HG03457 (cell line): Measurements from ENCODE around the gene TMEM161B.
"Not testable (repeated sequence)": the region's sequence is repeated elsewhere in the genome, so short reads cannot be mapped to it uniquely, and the experiment has no call there.

Experiments
- ATAC-seq: cut with Tn5 transposase; IDR thresholded peaks from one replicate; pipeline ENCODE4 v1.9.1; 2021; ENCODE audit warnings: moderate number of reproducible peaks; ENCODE audit not compliant: unreplicated experiment

TMEM161B gene

DNA sequence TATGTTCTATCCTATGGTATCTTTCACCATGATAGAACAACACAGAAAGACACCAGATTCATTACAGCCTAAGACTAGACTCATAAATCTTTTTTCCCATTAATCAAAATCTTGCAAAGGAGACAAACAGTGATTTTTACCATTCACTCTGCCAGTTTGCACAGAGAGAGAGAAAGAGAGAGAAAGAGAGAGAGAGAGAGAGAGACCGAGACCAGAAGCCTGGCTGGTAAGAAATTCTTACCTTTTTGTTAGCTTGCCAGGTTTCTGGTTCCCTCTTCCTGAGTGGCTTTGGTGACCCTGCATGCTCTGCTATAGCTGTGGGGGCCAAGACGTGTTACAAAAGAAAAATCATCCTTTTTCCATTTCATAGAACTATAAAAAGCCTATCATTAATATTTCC, 18.6 kb downstream of the TMEM161B start:
- no peak for ATAC-seq

DNA sequence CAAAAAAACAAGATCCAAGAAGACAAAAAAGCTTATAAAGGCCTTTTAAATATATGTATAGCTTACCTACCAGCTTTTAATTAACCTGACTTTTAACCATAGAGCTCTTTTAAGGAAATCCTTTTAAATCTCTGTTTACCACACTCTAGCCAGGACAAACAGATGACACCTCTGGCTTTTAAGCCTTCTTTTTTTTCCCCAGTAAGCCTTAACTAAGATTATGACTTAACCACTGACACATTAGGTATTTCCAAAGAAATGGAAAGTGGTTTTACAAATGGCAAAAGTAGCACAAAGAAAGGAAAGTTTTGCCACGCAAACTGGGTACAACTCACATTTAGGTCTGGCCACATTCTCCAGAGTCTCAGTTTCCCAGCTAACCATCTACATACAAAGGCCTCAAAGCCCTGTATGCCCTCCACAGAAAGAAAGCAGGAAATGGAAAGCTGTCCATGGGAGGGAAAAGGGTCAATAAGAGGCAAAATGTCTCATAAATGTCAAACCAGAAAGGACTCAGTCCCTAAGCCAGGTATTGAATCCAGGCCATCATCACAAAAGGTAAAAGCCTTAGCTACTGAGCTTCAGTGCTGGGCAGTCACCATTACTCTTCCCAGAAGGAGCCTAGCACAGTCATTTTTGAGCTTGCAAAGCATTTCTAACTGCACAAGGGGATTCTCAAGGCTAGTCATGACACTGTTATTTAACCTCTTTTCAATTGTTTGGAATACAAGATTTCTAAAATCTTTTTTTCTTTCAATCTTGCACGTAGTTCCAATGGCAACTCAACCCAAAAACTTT, 19.7 kb downstream of the TMEM161B start:
- no peak for ATAC-seq

DNA sequence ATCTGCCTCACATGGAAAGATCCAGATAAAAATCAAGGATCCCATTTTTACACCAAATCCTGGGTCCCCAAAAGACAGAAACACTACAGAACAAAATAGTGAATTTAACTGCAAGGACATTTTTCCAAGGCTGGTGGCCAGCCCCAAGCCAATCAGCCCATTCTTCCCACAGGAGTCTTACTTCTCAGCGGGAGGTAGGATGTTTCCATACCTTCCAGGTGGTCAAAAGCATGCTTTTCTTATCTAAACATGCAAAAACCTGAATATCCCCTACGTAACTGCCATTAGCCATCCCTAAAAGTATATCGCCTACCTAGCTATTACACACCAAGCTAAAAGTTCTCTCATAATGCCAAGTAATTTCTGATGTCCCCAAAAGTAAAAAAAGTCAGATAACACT, 20.6 kb downstream of the TMEM161B start:
- no peak for ATAC-seq

DNA sequence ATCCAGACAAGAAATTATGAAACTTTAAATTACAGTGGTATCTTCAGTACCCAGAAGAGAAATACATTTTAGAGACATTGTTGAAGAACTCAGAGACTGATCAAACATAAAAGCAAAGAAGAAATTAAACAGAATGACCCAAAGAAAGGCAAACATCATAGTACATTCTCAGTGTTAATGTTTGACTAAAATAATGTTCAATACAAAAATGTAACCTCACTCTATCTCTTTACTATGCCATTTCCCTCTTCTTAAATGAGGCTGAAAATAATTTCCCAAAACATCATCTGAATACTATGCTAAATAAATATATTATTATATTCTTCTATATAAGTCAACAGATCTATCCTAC, 22.8 kb downstream of the TMEM161B start:
- no peak for ATAC-seq

DNA sequence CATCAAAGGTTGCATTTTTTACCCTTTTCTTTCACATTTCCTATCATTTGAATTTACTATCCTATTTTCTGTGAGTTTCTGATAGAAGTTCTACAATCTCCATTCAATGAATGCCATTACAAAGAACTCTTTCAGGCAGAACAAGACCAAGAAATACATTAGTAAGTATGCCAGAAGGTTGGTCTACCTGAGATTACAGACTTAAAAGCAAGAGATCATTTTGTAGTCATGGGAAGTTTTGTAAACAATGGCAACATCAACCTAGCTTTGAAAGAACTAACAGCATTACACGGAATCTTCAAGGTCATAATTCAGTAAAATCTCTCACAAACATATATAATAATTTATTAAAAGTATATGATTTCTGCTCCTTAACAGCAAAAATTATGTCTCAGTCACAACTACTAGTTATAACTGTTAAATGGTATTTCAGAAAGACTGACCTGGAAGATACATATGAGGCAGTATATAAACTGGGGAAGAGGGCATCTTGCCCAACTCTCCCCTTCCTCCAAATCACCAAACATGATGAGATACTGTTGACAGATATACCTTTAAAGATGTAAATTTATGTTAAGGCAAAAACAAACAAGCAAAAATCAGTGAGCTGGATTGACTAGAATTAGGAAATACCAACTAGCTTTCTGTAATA, 23.3 kb downstream of the TMEM161B start:
- ATAC-seq = no peak

DNA sequence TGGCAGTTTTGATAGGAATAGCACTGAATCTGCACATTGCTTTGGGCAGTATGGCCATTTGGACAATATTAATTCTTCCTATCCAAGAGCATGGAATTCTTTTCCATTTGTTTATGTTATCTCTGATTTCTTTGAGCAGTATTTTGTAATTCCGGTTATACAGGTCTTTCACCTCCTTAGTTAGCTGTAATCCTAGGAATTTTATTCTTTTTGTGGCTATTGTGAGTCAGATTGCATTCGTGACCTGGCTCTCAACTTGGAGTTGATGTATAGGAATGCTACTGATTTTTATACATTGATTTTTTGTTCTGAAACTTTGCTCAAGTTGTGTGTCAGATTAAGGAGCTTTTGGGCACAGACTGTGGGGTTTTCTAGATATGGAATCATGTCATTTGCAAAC, 24.0 kb downstream of the TMEM161B start:
- no peak for ATAC-seq

DNA sequence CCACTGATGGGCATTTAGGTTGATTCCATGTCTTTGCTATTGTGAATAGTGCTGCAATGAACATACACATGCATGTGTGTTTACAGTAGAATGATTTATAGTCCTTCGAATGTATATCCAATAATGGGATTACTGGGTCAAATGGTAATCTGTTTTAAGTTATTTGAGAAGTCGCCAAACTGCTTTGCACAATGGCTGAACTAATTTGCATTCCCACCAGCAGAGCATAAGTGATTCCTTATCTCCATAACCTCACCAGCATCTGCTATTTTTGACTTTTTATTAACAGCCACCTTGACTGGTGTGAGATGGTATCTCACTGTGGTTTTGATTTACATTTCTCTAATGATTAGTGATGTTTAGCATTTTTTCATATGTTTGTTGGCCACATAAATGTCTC, 25.2 kb downstream of the TMEM161B start:
- ATAC-seq = not testable (repeated sequence)

DNA sequence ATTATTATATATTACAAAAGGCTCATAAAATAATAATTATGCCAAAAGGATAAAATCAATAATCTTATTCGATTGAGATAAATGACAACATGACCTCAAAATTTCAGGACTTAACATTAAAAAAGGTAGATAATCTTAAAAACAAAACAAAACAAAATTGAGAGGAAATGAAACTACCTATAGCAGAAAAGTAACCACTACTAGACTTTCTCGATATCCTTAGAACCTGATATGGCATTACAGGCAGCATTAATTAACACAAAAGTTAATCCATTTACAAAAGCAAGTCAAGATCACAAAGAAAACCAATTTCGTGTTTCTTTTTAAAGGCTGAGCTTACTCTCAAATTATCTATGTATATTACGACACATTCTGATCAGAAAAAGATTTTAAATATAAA, 29.9 kb downstream of the TMEM161B start:
- no peak for ATAC-seq

DNA sequence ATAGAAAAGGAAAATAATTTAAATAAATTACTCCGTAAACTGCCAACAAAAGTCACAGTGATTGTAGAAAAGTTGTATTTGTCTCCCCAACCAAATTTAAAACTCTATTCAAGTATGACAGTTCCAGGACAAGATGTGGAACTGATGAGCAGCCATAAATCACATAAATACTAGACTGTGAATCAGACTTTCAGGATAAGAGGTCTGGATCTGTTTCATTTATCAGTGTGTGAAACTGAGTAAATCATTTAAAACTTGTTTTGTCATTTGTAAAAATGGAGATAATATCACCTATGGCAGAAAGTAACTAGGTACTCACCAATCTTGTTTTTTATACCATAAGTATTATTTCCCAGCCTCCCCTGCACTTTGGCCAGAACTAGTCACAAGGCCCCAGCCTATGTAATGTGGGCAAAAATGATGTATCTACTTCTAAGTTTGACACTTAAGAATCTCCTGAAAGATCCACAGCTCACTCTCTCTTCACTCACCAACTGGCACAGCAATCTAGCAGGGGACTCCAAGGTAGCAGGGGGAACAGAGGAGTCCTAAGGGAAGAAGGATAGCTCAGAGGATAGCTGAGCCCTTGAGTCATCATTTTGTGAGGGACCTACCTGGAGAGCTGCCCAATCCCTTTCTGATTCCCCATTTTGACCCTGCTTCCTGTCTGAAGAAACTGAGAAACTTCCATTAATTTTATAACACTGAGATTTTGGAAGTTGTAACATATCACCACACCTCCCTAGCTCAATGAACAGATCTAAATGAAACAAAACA, 31.6 kb downstream of the TMEM161B start:
- no peak for ATAC-seq

DNA sequence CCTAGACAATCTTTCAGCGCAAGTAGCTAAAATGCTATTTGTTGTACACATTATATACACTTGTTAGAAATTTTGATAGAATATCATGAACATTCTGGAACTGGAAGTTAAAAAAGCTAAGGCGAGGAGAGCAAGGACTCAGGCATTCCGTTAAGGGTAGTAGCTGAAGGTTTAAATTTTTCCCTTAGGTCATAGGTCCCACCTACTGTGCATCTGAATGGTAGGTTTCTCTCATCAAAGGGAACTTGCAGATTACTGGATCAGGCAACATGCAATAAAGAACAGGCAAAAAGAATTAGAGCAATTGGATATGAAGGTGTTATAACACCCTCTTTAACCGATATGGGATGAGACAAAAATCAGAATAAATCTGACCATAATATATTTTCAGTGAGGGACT, 32.8 kb downstream of the TMEM161B start:
- ATAC-seq = no peak

DNA sequence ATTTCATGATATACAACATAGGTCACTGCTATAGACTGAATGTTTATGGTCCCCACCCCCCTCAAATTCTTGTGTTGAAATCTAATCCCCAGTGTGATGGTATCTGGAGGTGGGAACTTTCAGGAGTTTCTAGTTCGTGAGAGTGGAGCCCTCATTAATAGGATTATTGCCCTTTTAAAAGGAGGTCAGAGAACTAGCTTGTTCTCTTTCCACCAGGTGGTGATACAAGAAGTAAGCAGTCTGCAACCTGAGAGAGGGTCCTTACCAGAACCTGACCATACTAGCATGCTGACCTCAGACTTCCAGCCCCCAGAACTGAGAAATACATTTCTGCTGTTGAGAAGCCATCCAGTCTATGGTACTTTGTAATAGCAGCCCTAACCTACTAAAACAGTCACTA, 33.3 kb downstream of the TMEM161B start:
- ATAC-seq = no peak

DNA sequence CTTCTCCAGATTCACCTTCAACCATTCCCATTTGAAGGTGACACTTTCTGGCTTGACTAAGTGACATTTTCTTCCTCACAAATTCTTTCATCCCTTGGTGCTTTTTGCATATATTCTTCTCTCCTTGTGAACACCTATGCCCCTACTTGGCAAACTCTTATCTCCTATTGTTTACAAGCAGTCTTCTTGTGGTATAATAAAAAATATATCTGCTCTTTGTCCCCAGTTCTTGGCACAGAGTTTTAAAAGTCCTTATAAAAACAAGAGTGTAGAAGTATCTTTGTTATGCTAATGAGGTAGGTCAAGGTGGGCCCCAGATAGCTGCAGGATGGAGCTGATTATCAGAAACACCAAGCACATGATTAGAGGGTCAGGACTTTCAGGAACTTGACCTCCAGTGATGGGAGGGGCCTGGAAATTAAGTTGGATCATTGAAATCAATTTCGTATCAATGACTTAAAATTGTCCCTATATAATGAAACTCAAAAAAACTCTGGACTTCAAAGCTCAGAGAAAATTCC, 38.0 kb downstream of the TMEM161B start:
- ATAC-seq = no peak

DNA sequence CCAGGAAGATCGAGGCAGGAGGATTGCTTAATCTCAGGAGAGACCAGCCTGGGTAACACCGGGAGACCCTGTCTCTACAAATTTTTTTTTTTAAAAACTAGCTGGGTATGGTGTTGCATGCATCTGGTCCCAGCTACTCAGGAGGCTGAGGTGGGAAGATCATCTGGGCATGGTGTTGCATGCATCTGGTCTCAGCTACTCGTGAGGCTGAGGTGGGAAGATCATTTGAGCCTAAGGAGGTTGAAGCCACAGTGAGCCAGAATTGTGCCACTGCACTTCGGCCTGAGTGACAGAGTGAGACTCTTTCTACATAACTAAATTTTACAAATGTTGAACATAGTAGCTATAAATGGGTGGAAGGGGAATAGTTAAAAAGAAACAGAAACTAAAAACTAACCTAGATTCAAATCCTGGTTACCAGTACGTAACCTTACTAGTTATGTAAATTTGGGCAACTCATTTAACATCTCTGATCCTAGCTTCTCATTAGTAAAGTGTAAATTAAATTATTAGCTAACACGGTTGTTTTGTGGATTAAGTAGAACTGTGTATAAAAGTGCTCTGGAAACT, 41.7 kb downstream of the TMEM161B start:
- peak; percentile 81 for ATAC-seq

DNA sequence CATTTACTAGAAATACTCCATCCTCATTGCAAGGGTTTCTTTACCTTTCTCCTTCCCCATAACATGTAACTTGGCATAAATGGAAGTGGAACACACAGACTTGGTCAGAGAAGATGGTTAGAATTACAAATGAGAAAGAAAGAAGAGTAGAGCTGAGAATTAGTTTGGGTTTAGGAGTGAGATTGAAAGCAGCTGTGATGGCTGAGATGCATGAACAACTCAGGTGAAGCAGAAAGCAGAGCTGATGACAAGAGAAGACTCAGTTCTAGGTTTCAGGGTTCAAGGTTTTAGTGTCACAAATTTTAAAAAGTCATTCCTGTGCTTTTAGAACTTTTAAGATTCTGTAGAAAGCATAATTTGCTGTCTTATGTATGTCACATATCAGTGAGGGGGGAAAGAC, 54.0 kb downstream of the TMEM161B start:
- ATAC-seq = no peak

DNA sequence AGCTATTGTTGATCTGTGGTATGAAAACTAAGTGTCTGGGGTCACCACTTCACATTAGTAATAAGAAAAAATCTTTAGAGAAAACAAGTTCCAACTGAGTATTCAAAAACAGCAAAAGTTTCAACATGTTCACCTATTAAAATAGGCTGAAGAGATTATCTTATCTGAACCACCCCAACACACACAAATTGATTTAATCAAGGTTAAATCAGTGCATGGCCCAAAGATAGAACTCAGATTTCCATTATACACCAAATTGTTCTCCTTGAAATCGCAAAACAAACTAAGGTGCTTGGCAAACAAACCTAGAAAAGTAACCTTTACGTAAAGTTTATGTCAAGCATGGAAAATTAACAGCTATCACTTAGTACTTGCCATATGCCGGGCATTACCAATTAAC, 61.1 kb downstream of the TMEM161B start:
- no peak for ATAC-seq

DNA sequence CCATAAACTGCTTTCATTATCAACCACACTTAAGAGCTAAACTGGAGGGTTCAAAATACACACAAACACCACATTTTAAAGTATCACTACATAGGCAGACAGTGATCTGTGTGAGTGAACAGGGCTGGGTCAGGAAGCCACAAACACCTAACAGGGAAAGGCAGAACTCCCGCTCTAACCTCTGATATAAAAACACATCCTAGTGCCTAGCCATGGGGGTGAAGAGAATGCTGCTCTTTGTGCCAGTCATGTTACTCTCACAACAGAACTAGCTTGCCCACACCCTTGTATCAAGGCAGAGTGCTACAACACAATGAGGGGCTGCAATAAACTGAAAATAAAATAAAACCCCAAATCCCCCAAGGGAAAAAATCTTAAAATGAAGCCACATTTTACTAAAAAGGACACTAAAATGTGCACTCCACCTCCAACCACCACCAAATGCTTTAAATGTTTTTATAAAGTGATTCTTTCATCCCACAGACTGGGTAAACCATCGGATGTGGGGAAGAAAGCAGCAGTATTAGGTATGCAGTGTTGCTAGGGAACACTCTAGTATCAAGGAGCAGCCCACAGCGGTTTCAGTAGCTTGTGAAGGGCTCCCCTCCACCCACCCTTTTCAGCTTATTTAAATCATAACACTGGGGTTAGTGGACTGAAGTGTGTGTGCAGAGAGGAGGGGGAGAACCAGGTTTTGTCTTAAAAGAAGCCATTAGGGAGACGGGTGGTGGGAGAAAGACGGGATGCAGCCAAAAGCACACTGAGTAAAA, 64.5 kb downstream of the TMEM161B start:
- peak; percentile 72 for ATAC-seq

DNA sequence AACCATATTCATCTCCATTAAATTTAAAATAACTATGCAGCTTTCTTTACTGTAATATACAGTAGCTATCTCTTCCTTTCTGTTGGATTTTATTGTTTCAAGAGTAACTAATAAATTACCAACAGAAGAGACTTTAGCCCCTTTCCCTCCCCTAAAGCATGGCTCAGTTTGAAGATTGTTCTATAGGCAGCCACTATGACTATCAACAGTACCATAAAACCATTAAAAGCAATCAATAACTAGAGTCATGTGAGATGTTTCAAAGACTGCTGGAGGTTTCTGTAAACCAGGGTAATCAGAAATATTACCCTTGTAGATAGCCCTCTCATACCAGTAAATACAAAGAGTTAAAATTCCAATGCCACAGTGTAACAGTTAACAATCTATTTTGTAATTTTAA, 73.0 kb downstream of the TMEM161B start:
- no peak for ATAC-seq

DNA sequence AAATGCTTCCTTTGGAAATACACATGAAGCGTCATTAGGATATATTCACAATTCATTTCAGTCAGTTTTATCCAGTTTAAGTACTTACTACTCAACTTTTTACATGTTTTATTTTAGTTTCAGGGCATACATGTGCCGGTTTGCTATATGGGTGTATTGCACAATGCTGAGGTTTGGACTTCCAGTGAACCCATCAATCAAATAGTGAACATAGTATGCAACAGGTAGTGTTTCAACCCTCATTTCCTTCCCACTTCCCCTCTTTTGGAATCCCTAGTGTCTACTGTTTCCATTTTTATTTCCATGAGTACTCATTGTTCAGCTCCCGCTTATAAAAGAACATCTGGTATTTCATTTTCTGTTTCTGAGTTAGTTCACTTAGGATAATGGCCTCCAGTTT, 74.7 kb downstream of the TMEM161B start:
- no peak for ATAC-seq

DNA sequence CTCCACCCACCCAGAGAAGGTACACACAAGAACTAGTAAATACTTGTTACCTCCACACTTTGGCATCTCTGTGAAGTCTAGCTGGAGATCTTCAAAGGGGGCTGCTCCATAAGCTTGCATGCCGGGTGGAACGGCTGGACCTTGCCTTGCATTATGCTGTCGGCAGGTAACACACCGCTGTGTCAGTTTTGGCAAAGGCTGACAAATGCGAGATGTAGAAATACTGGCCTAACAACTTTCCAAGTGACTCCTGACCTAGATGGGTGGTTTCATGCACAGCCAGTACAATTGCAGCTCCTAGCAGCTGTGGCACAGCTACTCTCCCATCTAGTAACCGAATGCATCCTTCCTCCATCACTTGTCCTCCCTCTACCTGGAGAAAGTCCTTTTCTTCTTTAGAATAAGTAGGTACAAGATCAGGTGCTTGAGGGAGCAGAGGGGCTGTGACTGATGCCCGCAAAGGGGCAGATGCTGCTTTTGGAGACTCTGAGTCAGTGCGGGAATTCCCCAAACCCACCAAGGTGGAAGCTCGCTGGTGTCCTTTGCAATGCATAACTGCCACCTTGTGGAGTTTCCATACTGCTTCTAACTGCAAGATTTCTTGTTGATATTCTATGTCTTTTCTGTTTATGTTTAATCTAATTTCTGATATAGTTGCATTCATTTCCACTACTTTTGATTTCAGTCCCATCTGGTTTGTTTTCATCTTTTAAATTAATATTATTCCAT, 78.4 kb downstream of the TMEM161B start:
- ATAC-seq = no peak

DNA sequence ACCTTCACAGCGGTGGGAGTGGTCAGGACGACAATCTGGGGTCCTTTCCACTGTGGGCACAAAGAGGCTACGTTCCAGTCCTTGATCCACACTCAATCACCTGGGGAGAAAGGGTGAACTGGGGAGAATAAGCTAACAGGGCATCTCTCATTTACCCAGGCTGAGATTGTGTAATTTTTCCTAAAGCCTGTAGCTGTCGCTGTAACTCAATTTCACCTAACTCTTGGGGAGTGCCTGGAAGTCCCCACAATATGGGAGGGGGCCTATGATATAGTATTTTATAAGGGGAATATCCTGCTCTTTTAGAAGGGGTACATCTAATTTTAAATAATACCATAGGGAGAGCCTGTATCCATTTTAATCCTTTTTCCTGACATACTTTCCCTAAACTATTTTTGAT, 79.2 kb downstream of the TMEM161B start:
- not testable (repeated sequence) for ATAC-seq
